Keratinocyte (primary cell): ENCODE results near the gene SLC23A1. TPM values are rescaled to one million over a fixed set of nuclear protein-coding genes. Genes with fewer than 3 reads are reported as not detected.

Source experiments
- DNase-seq: peaks from one replicate; pipeline ENCODE4 v3.0.0-alpha.2; 2011; ENCODE audit warnings: low read depth, missing footprints, low spot score
- FAIRE-seq: peaks from 2 replicates; lab custom pipeline; 2011; peaks lifted over from hg19 to GRCh38; lab: Jason Lieb, UNC
- H2AFZ ChIP-seq: 2 replicates; pipeline ENCODE4 v1.6.0; 2012; ENCODE audit warnings: low read length, control low read depth, inconsistent platforms; ENCODE audit not compliant: control insufficient read depth
- H3K27ac ChIP-seq: 2 replicates; pipeline ENCODE4 v1.5.1; 2011; ENCODE audit warnings: low read length; ENCODE audit not compliant: control insufficient read depth, insufficient read depth
- H3K27me3 ChIP-seq: 3 replicates; pipeline ENCODE4 v1.6.0; 2011; ENCODE audit warnings: low read length; ENCODE audit not compliant: control insufficient read depth, insufficient read depth; ENCODE audit errors: extremely low read depth
- H3K36me3 ChIP-seq, 2 experiments: 2 replicates in 1 of 2; 3 replicates in 1 of 2; pipeline ENCODE4 v1.5.1; 2011; ENCODE audit warnings: low read length in 2 of 2, mild to moderate bottlenecking in 1 of 2; ENCODE audit not compliant: control insufficient read depth in 2 of 2, insufficient read depth in 2 of 2; ENCODE audit errors: extremely low read depth in 1 of 2
- H3K4me1 ChIP-seq: 3 replicates; pipeline ENCODE4 v1.5.1; 2011; ENCODE audit warnings: low read length; ENCODE audit not compliant: control insufficient read depth, insufficient read depth; ENCODE audit errors: extremely low read depth
- H3K4me2 ChIP-seq: 3 replicates; pipeline ENCODE4 v1.6.0; 2011; ENCODE audit warnings: low read depth, low read length; ENCODE audit not compliant: control insufficient read depth, insufficient read depth; ENCODE audit errors: extremely low read depth
- H3K4me3 ChIP-seq, 3 experiments: fragments of 200-600 bp in 1 of 3; sonication (generic) in 1 of 3; 2 replicates in 2 of 3; 3 replicates in 1 of 3; pipeline ENCODE4 v1.5.1; 2011 to 2016; ENCODE audit warnings: low read length in 3 of 3, mild to moderate bottlenecking in 3 of 3, control low read depth in 2 of 3, inconsistent platforms in 1 of 3, low read depth in 1 of 3, mixed read lengths in 1 of 3, mixed run types in 1 of 3, moderate library complexity in 1 of 3; ENCODE audit not compliant: control insufficient read depth in 2 of 3, insufficient read depth in 2 of 3; ENCODE audit errors: extremely low read depth in 1 of 3
- H3K79me2 ChIP-seq: 2 replicates; pipeline ENCODE4 v1.6.0; 2012; ENCODE audit warnings: low read length; ENCODE audit not compliant: control insufficient read depth, insufficient read depth
- H3K9ac ChIP-seq: 3 replicates; pipeline ENCODE4 v1.6.0; 2011; ENCODE audit warnings: low read length; ENCODE audit not compliant: control insufficient read depth, insufficient read depth; ENCODE audit errors: extremely low read depth
- H3K9me1 ChIP-seq: 3 replicates; pipeline ENCODE4 v1.6.0; 2011; ENCODE audit warnings: low read length; ENCODE audit not compliant: control insufficient read depth, insufficient read depth; ENCODE audit errors: extremely low read depth
- H3K9me3 ChIP-seq: 2 replicates; pipeline ENCODE4 v1.5.1; 2012; ENCODE audit warnings: low read depth, low read length; ENCODE audit not compliant: control insufficient read depth
- H4K20me1 ChIP-seq: 3 replicates; pipeline ENCODE4 v1.6.0; 2011; ENCODE audit warnings: low read length; ENCODE audit not compliant: control insufficient read depth, insufficient read depth; ENCODE audit errors: extremely low read depth
- CTCF ChIP-seq, 3 experiments: IDR thresholded peaks in 1 of 3; conservative IDR thresholded peaks in 1 of 3; optimal IDR thresholded peaks in 1 of 3; 2 replicates in 2 of 3; 3 replicates in 1 of 3; pipeline versions ENCODE3 to v1.5.1; 2011; ENCODE audit warnings: low read length in 3 of 3, mild to moderate bottlenecking in 3 of 3, moderate library complexity in 2 of 3, control low read depth in 1 of 3, inconsistent platforms in 1 of 3; ENCODE audit not compliant: insufficient read depth in 2 of 3; ENCODE audit errors: extremely low read depth in 1 of 3
- EZH2 ChIP-seq: IDR thresholded peaks from one replicate; pipeline ENCODE4 v1.6.1; 2012; ENCODE audit warnings: inconsistent platforms, mild to moderate bottlenecking, low read length, moderate library complexity
- dilution Hi-C: fragments of 300-500 bp; cut with MboI; formaldehyde crosslinking; loops from one replicate; pipeline ENCODE4 v1.7.0; 2020; ENCODE audit warnings: low sequenced_read_pairs; ENCODE audit not compliant: extremely low pct_ligation_motif_present
- polyA plus RNA-seq, 5 experiments: library from polyadenylated mRNA; depleted of rRNA in 3 of 5; stranded (reverse) in 3 of 5; stranded (forward) in 1 of 5; unstranded in 1 of 5; fragments of >200 nt; gene quantifications; 1 replicate in 1 of 5; 2 replicates in 3 of 5; 3 replicates in 1 of 5; pipeline versions ENCODE4 v1.2.1 to v1.2.3, GENCODE V29; 2011 to 2012; ENCODE audit warnings: missing spikeins in 2 of 5, low read depth in 1 of 5, low replicate concordance in 1 of 5

SLC23A1 gene
- polyA plus RNA-seq, 1 donor (not counting 4 experiments of a cell fraction or from before 2014, with no cell fraction given): not detected

- peaks cover 5 to 6% of the 10 kb centered on the region in 2 experiments for H3K36me3 ChIP-seq
- FAIRE-seq: no peak
- dilution Hi-C loops: no loop called here
These were observed 6.7 kb downstream of the SLC23A1 start for GRCh38 chr5:139376364-139376763.

GRCh38 chr5:139374909-139375308, 8.2 kb downstream of the SLC23A1 start:
- no peaks in the 10 kb centered on the region for H3K9me3 ChIP-seq
- H3K4me2 ChIP-seq: no peak overlapping the region
- dilution Hi-C loops: no loop called here
- H3K9ac ChIP-seq: no peak overlapping the region
- no peaks in the 10 kb centered on the region for H4K20me1 ChIP-seq
- H3K9me1 ChIP-seq: no peaks in the 10 kb centered on the region
- H3K27me3 ChIP-seq: no peaks in the 10 kb centered on the region
- FAIRE-seq (no peak), DNase-seq (no peak)
- H2AFZ ChIP-seq: no peak overlapping the region
- H3K36me3 ChIP-seq: peaks cover 7 to 8% of the 10 kb centered on the region in 2 experiments
- no peaks in the 10 kb centered on the region for H3K79me2 ChIP-seq
- H3K27ac ChIP-seq: no peak overlapping the region
- no peak overlapping the region for H3K4me3 ChIP-seq
- TF ChIP-seq CTCF (optimal IDR thresholded peaks at IDR 0.05 in 1 of 3, IDR thresholded peaks at IDR 0.05 in 1 of 3, conservative IDR thresholded peaks at IDR 0.05 in 1 of 3; ENCODE audit: extremely low read depth in 1 of 3, insufficient read depth in 2 of 3, low read length in 3 of 3) (no peak), EZH2 (no peak)
- H3K4me1 ChIP-seq: peaks cover 8% of the 10 kb centered on the region

More at GRCh38 chr5:139376364-139376763, 6.7 kb downstream of the SLC23A1 start:
- H3K79me2 ChIP-seq: no peaks in the 10 kb centered on the region
- no peak overlapping the region for H3K27ac ChIP-seq
- H3K27me3 ChIP-seq: no peaks in the 10 kb centered on the region
- no peak overlapping the region for H3K4me3 ChIP-seq
- no peaks in the 10 kb centered on the region for H3K9me1 ChIP-seq
- H3K4me1 ChIP-seq: peaks cover 8% of the 10 kb centered on the region
- no peak for DNase-seq
- no peak for TF ChIP-seq CTCF (optimal IDR thresholded peaks at IDR 0.05 in 1 of 3, IDR thresholded peaks at IDR 0.05 in 1 of 3, conservative IDR thresholded peaks at IDR 0.05 in 1 of 3; ENCODE audit: extremely low read depth in 1 of 3, insufficient read depth in 2 of 3, low read length in 3 of 3)
- no peak for TF ChIP-seq EZH2
- no peak overlapping the region for H3K4me2 ChIP-seq
- H3K9ac ChIP-seq: no peak overlapping the region
- no peaks in the 10 kb centered on the region for H3K9me3 ChIP-seq
- H4K20me1 ChIP-seq: no peaks in the 10 kb centered on the region
- H2AFZ ChIP-seq: no peak overlapping the region
